GM21619 (cell line): Measurements from ENCODE around the gene EIF2S2.
"Not testable (repeated sequence)": the region's sequence is repeated elsewhere in the genome, so short reads cannot be mapped to it uniquely, and the experiment has no call there.

Source experiments
- ATAC-seq: cut with Tn5 transposase; IDR thresholded peaks from one replicate; pipeline ENCODE4 v1.9.1; 2021; ENCODE audit not compliant: unreplicated experiment

Gene EIF2S2

GRCh38 chr20:34111702-34112599 lies at the start of gene EIF2S2:
Gene EIF2S2, minus strand, starts transcription at chr20:34112243. Its CDS starts 133 bp downstream, at chr20:34112110.
- ATAC-seq = peak; percentile 92

- not testable (repeated sequence) for ATAC-seq
Measured at GRCh38 chr20:34157697-34158096, 45.7 kb upstream of the EIF2S2 start.

GRCh38 chr20:34155836-34156235 lies 43.8 kb upstream of the EIF2S2 start:
- ATAC-seq = no peak

GRCh38 chr20:34153169-34153568 lies 41.1 kb upstream of the EIF2S2 start:
- ATAC-seq = not testable (repeated sequence)

GRCh38 chr20:34152073-34152472 lies 40.0 kb upstream of the EIF2S2 start:
- ATAC-seq = not testable (repeated sequence)

GRCh38 chr20:34150306-34151000 lies 38.4 kb upstream of the EIF2S2 start:
- no peak for ATAC-seq

- no peak for ATAC-seq
Measured at GRCh38 chr20:34145280-34145819, 33.3 kb upstream of the EIF2S2 start.

GRCh38 chr20:34143951-34144350 lies 31.9 kb upstream of the EIF2S2 start:
- ATAC-seq = no peak

GRCh38 chr20:34142121-34142520 lies 30.1 kb upstream of the EIF2S2 start:
- no peak for ATAC-seq

GRCh38 chr20:34141293-34141692 lies 29.2 kb upstream of the EIF2S2 start:
- no peak for ATAC-seq

- ATAC-seq = not testable (repeated sequence)
Measured at GRCh38 chr20:34135525-34136275, 23.7 kb upstream of the EIF2S2 start.

- ATAC-seq = not testable (repeated sequence)
Measured at GRCh38 chr20:34133365-34133860, 21.4 kb upstream of the EIF2S2 start.

GRCh38 chr20:34132943-34133342 lies 20.9 kb upstream of the EIF2S2 start:
- ATAC-seq = not testable (repeated sequence)

- not testable (repeated sequence) for ATAC-seq
Measured at GRCh38 chr20:34132491-34132890, 20.4 kb upstream of the EIF2S2 start.

GRCh38 chr20:34131491-34131890 lies 19.4 kb upstream of the EIF2S2 start:
- no peak for ATAC-seq

- ATAC-seq = no peak
Measured at GRCh38 chr20:34129518-34130162, 17.6 kb upstream of the EIF2S2 start.

- ATAC-seq = no peak
Measured at GRCh38 chr20:34127792-34128191, 15.7 kb upstream of the EIF2S2 start.

- ATAC-seq = no peak
Measured at GRCh38 chr20:34124469-34125249, 12.6 kb upstream of the EIF2S2 start.

GRCh38 chr20:34123309-34123708 lies 11.3 kb upstream of the EIF2S2 start:
- ATAC-seq = no peak
